ENCODE measurements around the gene ZNF692.
A peak's percentile ranks its signal among the peaks of the same experiment; 100 is the strongest.

The ZNF692 gene

DNA sequence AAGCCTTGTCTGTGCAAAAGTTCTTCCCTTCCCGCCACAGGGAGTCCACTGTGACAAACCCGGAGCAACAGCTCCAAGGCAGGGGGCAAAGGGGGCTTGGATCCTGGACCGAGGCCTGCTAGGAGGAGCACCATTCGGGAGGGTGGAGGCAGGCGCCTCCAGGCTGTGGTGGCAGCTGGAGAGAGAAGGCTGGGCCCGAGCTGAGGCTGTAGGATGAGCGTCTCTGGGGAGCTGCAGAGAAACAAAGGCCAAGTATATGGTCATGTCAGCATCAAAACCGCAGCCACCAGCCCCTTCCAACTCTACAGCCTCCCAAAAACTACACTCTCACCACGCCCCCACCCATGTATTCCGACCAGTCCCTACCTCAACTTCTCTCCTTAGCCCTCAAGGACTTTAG, 33.7 kb downstream of the ZNF692 start:
- no peak for DNase-seq (ENCODE audit: low read depth)
- TF ChIP-seq, protein P1, sequence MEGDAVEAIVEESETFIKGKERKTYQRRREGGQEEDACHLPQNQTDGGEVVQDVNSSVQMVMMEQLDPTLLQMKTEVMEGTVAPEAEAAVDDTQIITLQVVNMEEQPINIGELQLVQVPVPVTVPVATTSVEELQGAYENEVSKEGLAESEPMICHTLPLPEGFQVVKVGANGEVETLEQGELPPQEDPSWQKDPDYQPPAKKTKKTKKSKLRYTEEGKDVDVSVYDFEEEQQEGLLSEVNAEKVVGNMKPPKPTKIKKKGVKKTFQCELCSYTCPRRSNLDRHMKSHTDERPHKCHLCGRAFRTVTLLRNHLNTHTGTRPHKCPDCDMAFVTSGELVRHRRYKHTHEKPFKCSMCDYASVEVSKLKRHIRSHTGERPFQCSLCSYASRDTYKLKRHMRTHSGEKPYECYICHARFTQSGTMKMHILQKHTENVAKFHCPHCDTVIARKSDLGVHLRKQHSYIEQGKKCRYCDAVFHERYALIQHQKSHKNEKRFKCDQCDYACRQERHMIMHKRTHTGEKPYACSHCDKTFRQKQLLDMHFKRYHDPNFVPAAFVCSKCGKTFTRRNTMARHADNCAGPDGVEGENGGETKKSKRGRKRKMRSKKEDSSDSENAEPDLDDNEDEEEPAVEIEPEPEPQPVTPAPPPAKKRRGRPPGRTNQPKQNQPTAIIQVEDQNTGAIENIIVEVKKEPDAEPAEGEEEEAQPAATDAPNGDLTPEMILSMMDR (IDR thresholded peaks at IDR 0.05; ENCODE audit: insufficient read depth, low read depth, low read length, missing control alignments), result no peak
- peak overlapping the region; percentile 95 for H3K4me3 ChIP-seq (ENCODE audit: low read length)

- TF ChIP-seq, protein P1 (IDR thresholded peaks at IDR 0.05; ENCODE audit: insufficient read depth, low read depth, low read length, missing control alignments), result no peak
- no peak for DNase-seq (ENCODE audit: low read depth)
- peak overlapping the region; percentile 95 for H3K4me3 ChIP-seq (ENCODE audit: low read length)
Observed at GRCh38 chr1:248824701-248825100, 34.2 kb downstream of the ZNF692 start.

DNA sequence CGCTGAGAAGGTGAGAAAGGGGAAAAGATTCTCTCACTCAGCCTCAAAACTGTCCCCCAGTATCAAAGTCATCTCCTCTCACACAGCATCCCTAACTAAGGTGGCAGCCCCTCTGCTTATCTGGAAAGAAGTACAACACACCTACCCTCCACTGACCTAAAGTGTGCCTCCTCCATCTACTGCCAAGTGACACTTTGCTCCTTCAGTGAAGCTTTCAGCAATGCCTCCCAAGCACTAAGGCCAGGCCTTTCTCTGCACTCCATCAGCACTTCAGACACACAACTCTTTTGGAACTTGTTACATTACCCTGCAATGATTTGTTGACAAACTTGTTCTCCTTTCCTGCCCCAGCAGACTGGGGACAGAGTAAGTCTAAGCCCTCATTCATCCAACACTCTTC, 34.6 kb downstream of the ZNF692 start:
- H3K4me3 ChIP-seq (ENCODE audit: low read length), result peak overlapping the region; percentile 95
- DNase-seq (ENCODE audit: low read depth), result no peak
- TF ChIP-seq, protein P1 (IDR thresholded peaks at IDR 0.05; ENCODE audit: insufficient read depth, low read depth, low read length, missing control alignments), result no peak

- TF ChIP-seq, protein P1 (IDR thresholded peaks at IDR 0.05; ENCODE audit: insufficient read depth, low read depth, low read length, missing control alignments), result no peak
- no peak overlapping the region for H3K4me3 ChIP-seq (ENCODE audit: low read length)
- DNase-seq (ENCODE audit: low read depth), result peak; percentile 22
Observed at GRCh38 chr1:248823517-248824001, 35.3 kb downstream of the ZNF692 start.

GRCh38 chr1:248822148-248823032, 36.5 kb downstream of the ZNF692 start:
- DNase-seq (ENCODE audit: low read depth), result no peak
- H3K4me3 ChIP-seq (ENCODE audit: low read length), result no peak overlapping the region
- TF ChIP-seq, protein P1 (IDR thresholded peaks at IDR 0.05; ENCODE audit: insufficient read depth, low read depth, low read length, missing control alignments), result no peak

- no peak for DNase-seq (ENCODE audit: low read depth)
- H3K4me3 ChIP-seq (ENCODE audit: low read length), result no peak overlapping the region
- TF ChIP-seq, protein P1 (IDR thresholded peaks at IDR 0.05; ENCODE audit: insufficient read depth, low read depth, low read length, missing control alignments), result no peak
Observed at GRCh38 chr1:248821641-248822040, 37.2 kb downstream of the ZNF692 start.
